OCI-M2 (cell line): ENCODE data around the gene PRRC1.
"Not testable (repeated sequence)": the region's sequence is repeated elsewhere in the genome, so short reads cannot be mapped to it uniquely, and the experiment has no call there.

Experiments
- DNase-seq: peaks from one replicate; lab custom pipeline; 2025; ENCODE audit not compliant: unreplicated experiment; lab: John Stamatoyannopoulos, UW

PRRC1 gene

DNA sequence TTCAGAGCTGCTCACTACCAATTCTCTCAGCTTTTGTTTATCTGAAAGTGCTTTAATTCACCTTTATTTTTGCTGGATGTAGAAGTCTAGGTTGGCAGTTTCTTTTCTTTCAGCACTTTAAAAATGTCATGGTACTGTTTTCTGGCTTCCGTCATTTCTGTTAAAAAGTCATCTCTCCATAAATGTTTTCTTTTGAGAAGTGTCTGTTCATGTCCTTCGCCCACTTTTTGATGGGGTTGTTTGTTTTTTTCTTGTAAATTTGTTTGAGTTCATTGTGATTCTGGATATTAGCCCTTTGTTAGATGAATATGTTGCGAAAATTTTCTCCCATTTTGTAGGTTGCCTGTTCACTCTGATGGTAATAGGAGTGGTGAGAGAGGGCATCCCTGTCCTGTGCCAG is 23.1 kb downstream of the PRRC1 start:
- DNase-seq: not testable (repeated sequence)

DNA sequence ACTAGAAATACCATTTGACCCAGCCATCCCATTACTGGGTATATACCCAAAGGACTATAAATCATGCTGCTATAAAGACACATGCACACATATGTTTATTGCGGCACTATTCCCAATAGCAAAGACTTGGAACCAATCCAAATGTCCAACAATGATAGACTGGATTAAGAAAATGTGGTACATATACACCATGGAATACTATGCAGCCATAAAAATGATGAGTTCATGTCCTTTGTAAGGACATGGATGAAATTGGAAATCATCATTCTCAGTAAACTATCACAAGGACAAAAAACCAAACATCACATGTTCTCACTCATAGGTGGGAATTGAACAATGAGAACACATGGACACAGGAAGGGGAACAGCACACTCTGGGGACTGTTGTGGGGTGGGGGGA is 27.8 kb downstream of the PRRC1 start:
- not testable (repeated sequence) for DNase-seq

DNA sequence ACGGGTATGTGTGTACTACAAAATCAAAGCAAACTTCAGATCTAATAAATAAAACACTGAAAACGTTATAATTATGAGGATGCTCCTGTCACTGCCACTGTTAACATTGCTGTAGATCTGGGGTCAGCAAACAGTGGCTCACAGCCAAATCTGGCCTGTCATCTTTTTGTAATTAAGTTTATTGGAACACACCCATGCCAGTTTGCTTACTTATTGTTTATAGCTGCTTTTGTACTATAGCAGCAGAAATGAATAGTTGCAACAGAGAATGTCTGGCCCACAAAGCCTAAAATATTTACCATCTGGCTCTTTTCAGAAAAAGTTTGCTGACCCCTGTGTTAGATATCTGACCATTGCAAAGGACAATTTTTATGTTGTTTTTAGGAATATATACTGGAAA is 32.1 kb downstream of the PRRC1 start:
- no peak for DNase-seq

DNA sequence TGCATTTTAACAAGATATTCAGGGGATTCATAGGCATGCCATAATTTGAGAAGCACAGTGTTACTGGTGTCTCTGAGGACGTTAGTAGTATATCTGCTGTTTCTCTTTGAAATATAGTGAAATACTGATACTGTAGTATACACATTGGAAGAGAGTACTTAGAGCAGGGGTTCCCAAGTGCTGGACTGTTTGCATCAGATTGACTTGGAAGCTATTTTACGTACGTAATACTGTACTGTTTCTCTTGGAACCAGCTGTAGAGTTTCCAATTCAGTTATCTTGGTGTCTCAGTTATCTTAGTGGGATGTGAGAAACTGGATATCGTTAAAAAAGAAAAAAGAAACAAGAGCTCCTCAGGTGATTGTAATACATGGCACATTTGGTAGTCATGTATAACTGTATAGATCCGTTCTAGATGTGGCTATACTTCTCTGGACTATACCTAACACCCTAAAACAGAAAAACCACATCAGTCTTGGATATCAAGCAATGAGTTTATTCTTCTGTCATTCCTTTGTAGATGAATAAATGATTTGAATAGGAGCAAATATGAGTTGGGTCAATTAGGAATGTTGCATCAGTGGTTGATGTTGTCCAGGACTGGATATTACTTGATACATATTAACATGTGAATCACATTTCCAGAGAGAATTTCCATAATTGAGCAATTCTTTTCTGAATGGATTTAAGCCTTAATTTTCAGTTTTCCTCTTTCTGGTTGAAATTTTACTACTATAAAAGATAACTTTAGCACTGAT is 33.4 kb downstream of the PRRC1 start:
- DNase-seq: no peak

DNA sequence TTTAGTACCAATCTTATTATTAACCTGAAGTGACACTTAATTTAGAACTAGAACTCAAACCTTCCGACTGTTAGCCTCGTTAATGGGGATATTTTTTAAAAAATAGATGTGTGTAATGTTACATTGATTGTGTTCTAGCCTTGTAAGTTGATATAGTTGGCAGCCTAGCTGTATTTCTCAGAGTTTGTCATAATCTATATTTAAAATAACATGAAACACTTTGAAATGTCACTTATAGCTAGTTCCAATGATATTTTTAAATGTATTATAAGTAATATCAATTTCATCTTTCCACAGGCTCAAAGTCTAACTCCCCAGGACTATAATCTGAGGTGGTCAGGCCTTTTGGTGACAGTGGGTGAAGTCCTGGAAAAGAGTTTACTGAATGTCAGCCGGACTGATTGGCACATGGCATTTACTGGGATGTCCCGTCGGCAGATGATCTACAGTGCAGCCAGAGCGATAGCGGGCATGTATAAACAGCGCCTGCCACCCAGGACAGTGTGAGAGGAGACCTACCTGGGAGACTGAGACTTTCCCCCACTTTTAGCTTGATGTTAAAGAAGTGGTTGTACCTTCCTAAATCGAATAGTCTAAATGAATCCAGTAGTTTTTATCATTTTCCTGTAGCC is 34.1 kb downstream of the PRRC1 start:
- no peak for DNase-seq

DNA sequence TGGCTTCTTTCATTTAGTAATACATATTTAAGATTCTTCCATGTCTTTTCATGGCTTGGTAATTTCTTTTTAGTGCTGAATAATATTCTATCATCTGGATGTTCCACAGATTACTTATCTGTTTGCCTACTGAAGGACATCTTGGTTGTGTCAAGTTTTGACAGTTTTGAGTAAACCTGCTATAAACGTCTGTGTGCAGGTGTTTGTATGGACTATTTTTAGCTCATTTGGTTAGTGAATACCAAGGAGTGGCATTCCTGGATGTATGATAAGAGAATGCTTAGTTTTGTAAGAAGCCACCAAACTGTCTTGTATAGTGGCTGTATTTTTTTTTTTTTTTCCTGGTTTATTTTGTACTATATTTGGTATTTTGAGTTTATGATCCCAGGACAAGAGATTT is 38.4 kb downstream of the PRRC1 start:
- no peak for DNase-seq

DNA sequence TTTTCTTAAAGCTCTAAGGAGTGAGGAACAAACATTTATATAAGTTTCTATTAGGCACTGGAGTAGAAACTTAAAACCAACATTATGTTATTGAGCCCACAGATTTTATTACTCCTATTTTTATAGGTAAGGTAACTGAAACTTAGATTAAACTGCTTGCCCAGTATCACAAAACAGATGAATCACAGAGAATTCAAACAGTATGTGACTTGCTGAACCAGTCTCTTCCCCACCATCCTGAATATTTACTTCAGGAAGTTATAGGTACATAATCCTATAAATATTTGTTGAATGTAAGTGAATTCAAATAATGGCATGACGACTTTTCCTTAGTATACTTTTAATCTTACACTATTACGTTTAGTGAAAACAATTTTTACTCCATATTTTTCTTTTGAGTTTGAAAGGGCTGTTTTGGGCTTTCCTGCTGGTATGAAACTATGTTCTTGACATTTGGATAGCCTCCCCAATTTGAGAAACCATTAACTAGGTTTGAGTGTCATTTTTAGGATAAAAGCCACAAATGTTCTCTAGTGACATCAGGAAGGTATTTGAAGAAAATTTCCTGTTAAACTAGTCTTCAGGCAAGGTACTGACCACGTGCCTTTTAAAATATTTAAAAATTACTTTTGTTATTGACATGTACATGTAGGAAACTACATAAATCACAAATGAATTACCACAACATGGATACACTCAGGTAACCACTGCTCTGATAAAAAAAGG is 39.3 kb downstream of the PRRC1 start:
- DNase-seq: no peak

DNA sequence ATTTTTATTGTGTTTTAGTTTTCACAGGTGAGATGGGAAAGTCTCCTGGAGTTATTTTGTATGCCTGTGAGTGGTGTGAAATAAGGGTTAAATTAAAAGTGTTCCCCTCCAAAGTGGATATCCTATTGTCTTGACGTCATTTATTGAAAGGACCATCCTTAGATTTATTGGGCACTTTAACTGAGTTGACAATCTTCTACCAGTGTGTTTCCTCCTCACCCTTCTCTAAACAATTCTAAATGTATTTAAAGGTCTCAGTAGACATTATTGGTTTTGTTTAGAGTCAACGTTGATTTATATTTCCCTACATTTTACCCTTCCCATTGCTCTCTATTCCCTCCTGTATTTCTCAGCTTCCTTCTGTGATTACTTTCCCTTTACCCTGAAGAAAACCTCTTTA is 40.8 kb downstream of the PRRC1 start:
- no peak for DNase-seq

DNA sequence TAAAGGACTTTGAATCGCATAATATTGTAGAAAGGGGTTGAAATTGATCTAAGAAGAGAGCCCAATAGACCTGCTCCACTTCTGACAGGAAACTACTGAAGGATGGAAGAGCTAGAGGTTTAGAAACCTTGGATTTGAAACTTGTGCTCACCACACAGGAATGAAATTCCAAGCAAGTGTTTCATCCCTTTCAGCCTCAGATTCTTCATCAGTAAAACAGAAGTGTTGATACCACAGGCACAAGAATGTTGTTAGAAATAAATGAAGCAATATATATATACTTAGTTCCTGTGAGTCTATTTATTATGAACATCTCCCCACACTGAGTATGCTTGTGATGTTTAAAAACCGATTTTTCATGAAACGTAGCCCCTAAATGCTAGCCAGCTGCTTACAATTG is 43.8 kb downstream of the PRRC1 start:
- no peak for DNase-seq

DNA sequence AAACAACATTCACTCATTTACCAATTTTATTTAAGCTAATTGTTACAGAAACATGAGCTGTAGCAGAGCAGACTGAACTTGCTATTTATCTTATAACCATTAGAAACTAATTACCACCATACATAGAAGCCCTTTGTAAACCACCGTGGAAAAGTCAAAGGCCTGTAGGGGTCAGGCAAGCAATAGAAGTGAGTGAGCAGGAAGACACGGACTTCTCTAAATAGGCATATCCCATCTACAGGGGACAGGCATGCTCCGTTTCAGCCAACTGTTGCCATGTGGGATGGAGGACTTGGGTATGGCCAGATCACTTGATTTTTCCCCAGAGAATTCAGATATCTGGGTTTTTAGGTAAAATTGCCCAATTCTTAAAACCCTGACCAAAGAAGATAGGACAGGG is 44.8 kb downstream of the PRRC1 start:
- DNase-seq: no peak

DNA sequence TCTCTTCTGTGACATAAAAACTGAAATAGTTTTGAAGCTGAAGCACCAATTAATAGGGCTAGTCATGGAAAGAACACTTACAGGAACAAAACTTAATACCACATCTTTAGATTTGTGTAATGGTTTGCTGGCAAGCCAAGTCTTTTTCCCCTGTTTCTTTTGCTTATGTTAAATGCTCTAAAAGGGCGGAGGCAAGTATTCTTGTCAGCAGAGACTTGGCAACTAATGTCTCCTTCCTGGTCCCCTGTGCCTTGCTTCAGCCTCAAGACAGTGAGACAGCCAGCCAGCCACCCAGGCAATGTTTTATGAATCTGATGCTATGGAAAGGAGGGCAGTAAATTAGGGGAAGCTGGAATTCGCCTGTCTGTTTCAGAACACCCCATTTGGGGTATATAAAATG is 45.7 kb downstream of the PRRC1 start:
- no peak for DNase-seq

DNA sequence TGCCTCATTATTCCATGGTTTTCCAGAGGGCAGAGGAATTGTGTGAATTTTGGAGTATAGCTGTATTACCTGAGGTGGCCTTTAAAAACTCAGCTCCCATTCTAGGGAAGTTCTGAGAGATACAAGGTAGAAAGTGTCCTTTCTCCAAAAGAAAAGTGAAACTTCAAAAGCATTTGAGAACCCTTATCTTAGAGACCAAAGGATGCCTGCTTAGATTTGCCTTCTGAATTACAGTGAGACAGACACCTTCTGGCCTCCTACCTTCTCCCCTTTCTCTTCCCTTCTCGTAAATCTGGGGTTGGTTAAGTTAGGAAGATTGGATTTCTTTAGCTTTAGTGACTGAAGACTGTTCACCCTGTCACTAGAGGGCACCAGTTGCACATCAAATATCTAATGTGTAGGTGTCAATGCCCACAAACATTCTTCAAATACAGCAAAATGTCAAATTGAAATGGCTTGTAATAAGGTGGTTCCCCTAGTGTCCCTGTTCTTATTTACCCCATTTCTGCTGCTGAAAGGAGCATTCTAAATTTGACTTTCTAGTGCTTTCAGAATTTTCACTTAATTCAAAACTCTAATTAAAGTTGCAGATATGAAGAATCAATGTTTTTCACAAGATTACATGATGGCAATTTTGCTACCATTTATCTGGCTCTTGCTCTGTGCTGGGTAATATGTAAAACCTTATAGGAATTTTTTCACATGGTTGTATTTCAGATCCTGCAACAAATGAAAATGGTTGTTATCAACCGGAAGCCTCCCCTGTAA is 46.7 kb downstream of the PRRC1 start:
- DNase-seq: peak; percentile 2

DNA sequence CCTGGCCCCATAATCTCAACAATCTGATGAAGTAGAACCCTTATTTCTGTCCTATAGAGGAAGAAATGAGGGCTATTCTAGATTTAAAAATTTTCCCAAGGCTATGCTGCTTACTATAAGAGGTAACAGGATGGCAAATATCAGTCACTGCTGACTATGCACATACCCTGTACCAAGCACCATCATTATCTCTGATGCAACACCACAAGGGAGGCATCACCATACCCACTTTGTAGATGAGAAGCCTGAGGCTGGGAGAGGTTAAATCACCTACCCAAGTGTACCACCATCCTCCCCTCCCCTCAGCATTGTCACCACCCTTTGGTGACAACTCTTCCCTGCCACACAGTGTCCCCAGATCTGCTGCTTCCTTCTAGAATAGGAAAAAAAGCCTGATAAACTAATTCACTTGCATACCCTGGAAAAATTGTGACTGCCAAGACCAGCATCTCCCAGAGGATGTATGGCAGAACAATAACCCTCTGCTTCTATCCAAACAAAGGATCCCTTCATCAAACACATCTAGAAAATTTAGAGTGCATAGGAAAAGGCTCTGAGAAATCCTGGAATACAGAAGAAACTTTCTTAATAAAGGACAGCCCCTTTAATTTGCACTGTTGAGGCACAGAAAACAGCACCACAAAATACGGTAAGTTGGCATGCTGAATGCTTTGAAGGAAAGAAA is 48.3 kb downstream of the PRRC1 start:
- no peak for DNase-seq

DNA sequence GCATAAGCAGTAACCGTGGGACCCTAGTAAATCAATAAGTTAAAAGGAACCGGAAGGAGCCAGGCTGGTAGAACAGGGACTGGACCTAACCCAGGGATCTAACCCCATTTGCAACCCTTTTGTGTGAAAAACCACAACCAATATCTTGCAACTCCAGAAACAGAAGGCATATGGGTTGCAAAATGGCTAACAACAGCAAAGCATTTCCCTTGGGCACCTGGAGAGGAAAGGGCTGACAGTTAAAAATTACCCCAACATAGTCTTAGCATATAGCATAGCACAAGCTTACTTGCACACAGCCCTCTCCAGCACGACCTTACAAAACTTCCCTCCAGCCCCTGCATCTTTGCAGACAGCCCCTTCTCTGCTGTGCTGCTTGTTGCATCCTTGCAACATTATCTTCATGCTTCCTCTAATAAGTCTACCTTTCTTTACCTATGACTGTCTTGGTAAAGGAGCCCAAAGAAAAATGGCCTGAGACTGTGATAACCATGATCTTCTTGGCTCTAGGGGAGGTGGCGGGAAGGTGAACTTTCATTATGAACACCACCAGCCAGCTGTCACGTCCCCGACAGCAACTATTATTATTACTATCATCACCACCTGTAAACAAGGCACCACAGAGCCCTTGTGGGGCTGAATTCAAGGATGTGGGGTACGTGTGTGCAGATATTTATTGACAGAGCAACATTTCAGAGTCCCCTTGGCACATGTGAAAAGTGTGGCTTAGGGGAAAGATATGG is 49.8 kb downstream of the PRRC1 start:
- DNase-seq: no peak

DNA sequence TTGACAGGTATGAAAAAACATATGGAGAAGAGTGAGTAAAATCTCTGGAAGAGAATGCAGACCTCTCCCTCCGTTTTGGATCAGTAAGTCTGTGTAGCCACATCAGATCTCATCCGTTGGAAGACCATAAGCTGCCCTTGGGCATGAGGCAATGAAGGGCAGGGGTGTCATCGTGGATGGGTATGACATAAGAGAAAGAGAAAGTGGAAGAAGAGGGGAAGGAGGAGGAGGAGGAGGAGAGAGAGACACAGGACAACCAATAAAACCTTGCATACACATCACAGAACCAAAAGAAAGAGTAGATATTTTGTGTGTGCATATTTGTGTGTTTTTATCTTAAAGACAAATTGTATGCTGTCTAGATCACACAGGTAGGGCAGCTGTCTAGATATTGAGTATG is 50.7 kb downstream of the PRRC1 start:
- DNase-seq: no peak

DNA sequence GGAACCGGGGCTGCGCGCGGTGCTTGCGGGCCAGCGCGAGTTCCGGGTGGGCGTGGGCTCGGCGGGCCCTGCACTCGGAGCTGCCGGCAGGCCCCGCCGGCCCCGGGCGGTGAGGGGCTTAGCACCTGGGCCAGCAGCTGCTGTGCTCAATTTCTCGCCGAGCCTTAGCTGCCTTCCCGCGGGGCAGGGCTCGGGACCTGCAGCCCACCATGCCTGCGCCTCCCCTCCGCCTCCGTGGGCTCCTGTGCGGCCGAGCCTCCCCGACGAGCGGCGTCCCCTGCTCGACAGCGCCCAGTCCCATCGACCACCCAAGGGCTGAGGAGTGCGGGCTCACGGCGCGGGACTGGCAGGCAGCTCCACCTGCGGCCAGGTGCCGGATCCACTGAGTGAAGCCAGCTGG is 52.0 kb downstream of the PRRC1 start:
- not testable (repeated sequence) for DNase-seq

DNA sequence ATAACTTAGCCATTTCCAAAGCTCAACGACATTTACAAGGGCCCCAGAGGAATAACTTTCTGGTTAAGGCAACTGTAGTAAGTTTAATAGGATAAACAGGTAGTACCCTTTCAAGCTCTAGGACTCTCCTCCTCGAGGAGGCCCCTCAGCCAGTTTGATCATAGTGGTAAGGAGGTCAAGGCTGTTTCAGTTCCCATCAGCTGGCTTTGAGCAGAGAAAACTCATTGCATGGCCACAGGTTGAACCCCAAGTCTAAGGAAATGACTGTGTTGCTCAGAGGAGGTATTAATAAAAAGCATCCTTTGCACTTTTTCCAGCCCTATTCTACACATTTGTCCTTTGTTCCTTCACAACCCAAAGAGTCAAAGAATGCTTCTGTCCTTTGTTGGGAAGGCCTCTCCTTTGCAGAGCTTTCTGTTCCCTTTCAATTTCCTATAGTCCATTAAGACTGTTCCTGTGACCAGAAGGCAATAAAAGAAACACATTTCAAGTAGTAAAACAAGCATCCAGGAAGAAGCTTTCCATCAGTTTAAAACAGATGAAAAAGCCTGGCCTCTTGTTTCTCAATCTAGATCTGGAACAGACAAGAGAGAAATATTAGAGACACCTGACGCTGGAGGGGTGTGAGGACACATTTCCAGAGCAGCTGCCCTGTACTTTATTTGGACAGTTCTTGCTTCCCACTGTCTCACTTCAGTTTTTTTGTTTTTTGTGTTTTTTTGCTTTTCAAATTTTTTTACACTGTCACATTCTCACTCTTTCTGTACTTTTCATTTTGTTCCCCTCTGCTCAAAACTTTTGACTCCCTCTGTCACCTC is 54.1 kb downstream of the PRRC1 start:
- no peak for DNase-seq

DNA sequence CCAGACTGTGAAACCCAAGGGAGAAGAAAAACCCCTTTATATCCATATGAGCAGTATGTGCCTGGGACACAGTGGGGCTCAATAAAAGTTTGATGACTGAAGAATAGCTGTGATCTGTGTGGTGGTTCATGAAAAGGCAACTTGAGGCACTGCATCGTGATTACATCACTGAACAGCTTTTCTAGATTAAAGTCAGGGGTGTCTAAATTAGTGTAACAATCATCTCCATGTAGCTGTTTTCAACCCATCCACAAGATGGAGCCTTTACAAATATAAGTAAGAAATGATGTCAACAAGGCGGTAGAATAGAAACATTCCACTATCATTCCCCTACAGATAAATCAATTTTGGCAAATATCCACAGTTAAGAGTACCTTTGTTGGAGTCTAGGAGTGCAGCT is 55.5 kb downstream of the PRRC1 start:
- DNase-seq: no peak
